Measurements from ENCODE around the gene NCF4. TPM values are rescaled to one million over a fixed set of nuclear protein-coding genes. Genes with fewer than 3 reads are reported as not detected.
A peak's percentile ranks its signal among the peaks of the same experiment; 100 is the strongest.

NCF4 gene
- total RNA-seq, 4 donors from 2014 or later: 2.1 to 15.1 (median 8.4) TPM

DNA sequence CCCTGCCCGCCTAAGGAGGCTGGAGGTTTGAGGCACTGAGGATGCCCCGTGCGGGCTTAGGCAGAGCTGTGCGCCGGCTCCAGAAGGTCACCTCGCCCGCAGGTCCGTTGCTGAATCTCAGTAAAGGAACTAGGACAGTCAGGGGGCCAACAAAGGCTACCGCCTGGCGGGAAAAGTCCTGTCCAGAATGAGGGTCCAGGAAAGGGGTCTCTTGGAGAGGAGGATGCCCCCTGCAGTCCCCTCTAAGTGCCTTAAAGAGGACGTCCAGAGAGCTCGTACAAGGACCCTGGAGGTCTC lies 44.5 kb upstream of the NCF4 start:
- Histone ChIP-seq H3K27me3 (peaks cover 10 to 96% (median 27%) of the 10 kb centered on the region in 4 donors), H3K4me3 (peak overlapping the region in 2 of 4 donors; percentile 30 to 53)

DNA sequence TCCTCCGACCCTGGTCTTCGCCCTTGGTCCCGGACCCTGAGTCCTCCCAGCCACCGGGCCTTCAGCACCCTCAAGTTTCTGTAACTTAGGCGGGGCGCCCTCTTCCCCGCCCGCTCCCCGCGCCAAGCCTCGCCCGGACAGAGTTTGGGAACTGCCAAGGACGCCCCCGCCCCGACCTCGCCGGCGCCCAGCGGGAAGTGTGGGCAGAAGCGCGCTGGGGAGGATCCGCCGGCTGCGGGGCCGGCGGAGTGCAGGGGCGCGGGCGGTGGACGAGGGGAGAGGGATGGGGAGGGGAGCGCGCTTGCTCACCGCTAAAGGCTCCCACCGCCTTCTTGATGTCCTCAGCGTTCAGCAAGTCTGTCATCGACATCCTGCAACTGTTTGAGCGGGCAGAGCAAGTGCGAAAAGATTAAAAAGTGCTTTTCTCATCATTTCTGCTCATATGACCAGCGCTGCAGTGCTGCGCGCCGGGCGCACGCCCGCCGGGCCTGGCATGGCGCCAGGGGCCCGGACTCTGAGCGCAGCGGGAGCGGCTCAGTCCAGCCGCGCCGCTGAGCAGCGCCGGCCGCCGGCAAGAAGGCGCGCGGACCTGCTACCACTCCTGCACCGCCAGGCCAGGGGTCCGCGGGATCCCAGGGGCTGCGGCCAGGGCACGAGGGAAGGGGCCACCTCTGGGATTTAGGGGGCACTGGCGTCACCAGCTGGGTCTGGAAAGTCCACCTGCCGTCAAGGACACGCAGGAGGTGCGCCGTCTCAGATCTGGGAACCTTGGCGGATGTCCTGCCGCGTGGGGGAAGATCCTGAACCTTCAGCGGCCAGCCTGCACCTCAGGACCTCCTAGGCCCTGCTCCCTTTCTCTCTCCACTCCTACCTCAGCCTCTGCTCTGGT lies 43.9 kb upstream of the NCF4 start, which contains the start of gene PVALB:
Gene PVALB (minus strand): TSS at position 400 of the 889 bp plus-strand sequence. CDS start 30 bp downstream, at position 370.
- Histone ChIP-seq H3K4me3 (peak within 1 kb of the TSS in 2 of 4 donors; percentile 30 to 53), H3K36me3 (no peaks in the 10 kb centered on the region), H3K27me3 (peaks cover 10 to 92% (median 27%) of the 10 kb centered on the region in 4 donors), H3K4me1 (peaks cover 5 to 15% (median 6%) of the 10 kb centered on the region in 3 donors), H3K9me3 (no peaks in the 10 kb centered on the region), H3K27ac (no peak within 1 kb of the TSS)
- 4 to 6% methylated on average over 12 to 19 of the region's 75 CpGs for WGBS, 2 donors
- TF ChIP-seq POLR2A (IDR thresholded peaks at IDR 0.05): no peak
- TF ChIP-seq, protein P1, sequence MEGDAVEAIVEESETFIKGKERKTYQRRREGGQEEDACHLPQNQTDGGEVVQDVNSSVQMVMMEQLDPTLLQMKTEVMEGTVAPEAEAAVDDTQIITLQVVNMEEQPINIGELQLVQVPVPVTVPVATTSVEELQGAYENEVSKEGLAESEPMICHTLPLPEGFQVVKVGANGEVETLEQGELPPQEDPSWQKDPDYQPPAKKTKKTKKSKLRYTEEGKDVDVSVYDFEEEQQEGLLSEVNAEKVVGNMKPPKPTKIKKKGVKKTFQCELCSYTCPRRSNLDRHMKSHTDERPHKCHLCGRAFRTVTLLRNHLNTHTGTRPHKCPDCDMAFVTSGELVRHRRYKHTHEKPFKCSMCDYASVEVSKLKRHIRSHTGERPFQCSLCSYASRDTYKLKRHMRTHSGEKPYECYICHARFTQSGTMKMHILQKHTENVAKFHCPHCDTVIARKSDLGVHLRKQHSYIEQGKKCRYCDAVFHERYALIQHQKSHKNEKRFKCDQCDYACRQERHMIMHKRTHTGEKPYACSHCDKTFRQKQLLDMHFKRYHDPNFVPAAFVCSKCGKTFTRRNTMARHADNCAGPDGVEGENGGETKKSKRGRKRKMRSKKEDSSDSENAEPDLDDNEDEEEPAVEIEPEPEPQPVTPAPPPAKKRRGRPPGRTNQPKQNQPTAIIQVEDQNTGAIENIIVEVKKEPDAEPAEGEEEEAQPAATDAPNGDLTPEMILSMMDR (IDR thresholded peaks at IDR 0.05): no peak
- intact Hi-C loops (cut with DNase I): no loop called here
- DNase-seq: no peak

More for the DNA sequence above, 44.5 kb upstream of the NCF4 start:
- no peak for DNase-seq
- 9% methylated on average over 7 of the region's 12 CpGs; no CpG with 5 or more reads in 1 of the 2 donors for WGBS, 2 donors
- intact Hi-C loops (cut with DNase I): no loop called here
- Histone ChIP-seq H3K36me3 (no peaks in the 10 kb centered on the region), H3K9me3 (no peaks in the 10 kb centered on the region), H3K27ac (no peak overlapping the region), H3K4me1 (peaks cover 5 to 15% (median 6%) of the 10 kb centered on the region in 3 donors)
- TF ChIP-seq, protein P1 (IDR thresholded peaks at IDR 0.05): no peak
- TF ChIP-seq POLR2A (IDR thresholded peaks at IDR 0.05): no peak

DNA sequence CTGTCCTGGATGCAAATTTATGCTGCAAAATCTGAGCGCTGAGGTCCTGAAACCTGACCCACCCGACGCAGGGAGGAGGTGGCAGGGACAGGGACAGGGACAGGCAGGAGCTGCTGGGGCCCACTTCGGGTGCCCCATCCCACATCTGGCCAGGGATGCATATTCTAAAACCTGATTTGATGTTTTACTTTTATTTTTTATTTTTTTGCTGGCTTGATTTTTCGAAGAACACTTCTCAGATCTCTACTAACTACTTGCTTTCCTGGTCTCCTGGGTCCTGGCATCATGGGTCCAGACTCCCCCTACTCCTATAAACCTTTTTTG lies 43.3 kb upstream of the NCF4 start:
- H3K4me3 ChIP-seq: no peak overlapping the region
- peaks cover 10 to 90% (median 27%) of the 10 kb centered on the region in 4 donors for H3K27me3 ChIP-seq
- 39 to 60% methylated on average over 5 of the region's 5 CpGs for WGBS, 2 donors
- H3K4me1 ChIP-seq: peaks cover 5 to 15% (median 6%) of the 10 kb centered on the region in 3 donors
- H3K27ac ChIP-seq: no peak overlapping the region
- no peak for DNase-seq
- intact Hi-C loops (cut with DNase I): no loop called here
- H3K36me3 ChIP-seq: no peaks in the 10 kb centered on the region
- TF ChIP-seq POLR2A (IDR thresholded peaks at IDR 0.05): no peak
- TF ChIP-seq, protein P1 (IDR thresholded peaks at IDR 0.05): no peak
- H3K9me3 ChIP-seq: no peaks in the 10 kb centered on the region

DNA sequence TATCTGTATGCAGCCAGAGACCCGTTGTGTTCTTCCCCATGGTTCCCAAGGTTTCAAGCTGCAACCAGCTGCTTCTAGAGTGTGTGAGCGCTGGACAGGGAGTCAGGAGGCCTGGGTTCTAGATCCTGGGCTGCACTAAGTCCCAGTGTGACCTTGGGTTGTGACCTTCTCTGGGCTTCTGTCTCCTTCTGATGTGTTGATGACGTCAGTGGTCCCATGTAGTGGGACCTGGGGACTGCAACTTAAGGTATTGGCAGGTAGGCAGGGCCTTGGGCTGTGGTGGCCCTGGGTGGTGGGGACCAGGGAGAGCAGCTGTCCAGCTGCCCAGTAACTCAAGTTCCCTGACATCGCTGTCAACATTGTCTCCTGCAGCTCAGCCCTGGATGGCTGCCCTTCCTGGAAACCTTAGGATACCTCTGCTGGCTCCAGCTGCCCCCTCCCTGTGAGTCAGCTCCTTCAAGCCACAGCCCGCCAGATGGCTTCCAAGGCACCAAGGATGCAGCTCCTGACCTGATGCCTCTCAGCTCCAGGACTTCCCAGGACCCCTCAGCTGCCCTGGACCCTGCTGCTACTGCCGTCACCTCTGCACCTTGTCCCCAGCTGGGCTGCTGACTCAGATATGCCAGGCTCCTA lies 42.7 kb upstream of the NCF4 start:
- intact Hi-C loops (cut with DNase I): no loop called here
- 65 to 75% methylated on average over 2 to 3 of the region's 6 CpGs for WGBS, 2 donors
- peaks cover 10 to 90% (median 27%) of the 10 kb centered on the region in 4 donors for H3K27me3 ChIP-seq
- no peaks in the 10 kb centered on the region for H3K9me3 ChIP-seq
- no peak overlapping the region for H3K27ac ChIP-seq
- peaks cover 5 to 15% (median 6%) of the 10 kb centered on the region in 3 donors for H3K4me1 ChIP-seq
- H3K4me3 ChIP-seq: no peak overlapping the region
- TF ChIP-seq POLR2A (IDR thresholded peaks at IDR 0.05): no peak
- TF ChIP-seq, protein P1 (IDR thresholded peaks at IDR 0.05): no peak
- no peak for DNase-seq
- H3K36me3 ChIP-seq: no peaks in the 10 kb centered on the region

DNA sequence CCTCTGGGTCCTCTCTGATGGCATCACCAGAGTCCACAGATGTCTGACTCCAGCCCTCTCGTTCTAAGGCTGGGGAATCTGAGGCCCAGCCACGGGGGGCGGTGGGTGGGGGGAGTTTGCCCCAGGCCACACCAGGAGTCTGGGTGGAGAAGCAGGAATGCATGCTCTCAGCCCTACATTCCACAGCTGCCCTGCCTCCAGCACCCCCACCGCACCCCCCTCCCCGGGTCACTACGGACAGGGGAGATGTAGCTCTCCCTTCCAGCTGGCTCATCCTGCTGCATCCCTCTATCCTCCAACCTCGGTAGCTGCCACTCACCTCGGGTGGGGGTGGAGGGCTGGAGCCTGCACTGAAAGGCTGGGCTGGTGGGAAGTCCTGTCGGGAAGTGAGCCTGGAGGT lies 41.7 kb upstream of the NCF4 start:
- H3K27me3 ChIP-seq: peaks cover 10 to 90% (median 27%) of the 10 kb centered on the region in 4 donors
- no peak for DNase-seq
- no peaks in the 10 kb centered on the region for H3K36me3 ChIP-seq
- H3K9me3 ChIP-seq: no peaks in the 10 kb centered on the region
- TF ChIP-seq POLR2A (IDR thresholded peaks at IDR 0.05): no peak
- TF ChIP-seq, protein P1 (IDR thresholded peaks at IDR 0.05): no peak
- H3K4me3 ChIP-seq: no peak overlapping the region
- H3K27ac ChIP-seq: no peak overlapping the region
- intact Hi-C loops (cut with DNase I): no loop called here
- WGBS, 2 donors: 25% methylated on average over 2 of the region's 9 CpGs; no CpG with 5 or more reads in 1 of the 2 donors
- H3K4me1 ChIP-seq: peaks cover 5 to 15% (median 6%) of the 10 kb centered on the region in 3 donors

Data from esophagus squamous epithelium (tissue), 5 donors.